Esophagus squamous epithelium (tissue), 5 donors: ENCODE measurements around the gene TULP1. TPM values are rescaled to one million over a fixed set of nuclear protein-coding genes. Genes with fewer than 3 reads are reported as not detected.

Experiments
- DNase-seq: peaks from one replicate; lab custom pipeline; 2025; lab: John Stamatoyannopoulos, UW
- H3K27ac ChIP-seq, 4 donors: fragments of 200-600 bp; sonication (generic); one replicate each; pipeline ENCODE4 v1.5.1; 2016 to 2019; ENCODE audit warnings: mild to moderate bottlenecking in 1 of 4
- H3K27me3 ChIP-seq, 4 donors: fragments of 200-600 bp; sonication (generic); 1 replicate in 3 of 4; 2 replicates in 1 of 4; pipeline versions ENCODE4 v1.5.1 to v1.6.0; 2017 to 2021; ENCODE audit warnings: antibody characterized with exemption in 1 of 4
- H3K36me3 ChIP-seq, 3 donors: fragments of 200-600 bp; sonication (generic); one replicate each; pipeline ENCODE4 v1.5.1; 2016 to 2019
- H3K4me1 ChIP-seq, 3 donors: fragments of 200-600 bp; sonication (generic); one replicate each; pipeline ENCODE4 v1.5.1; 2017 to 2019
- H3K4me3 ChIP-seq, 4 donors: fragments of 200-600 bp; sonication (generic); 1 replicate in 3 of 4; 2 replicates in 1 of 4; pipeline ENCODE4 v1.5.1; 2016 to 2019; ENCODE audit warnings: mild to moderate bottlenecking in 2 of 4, moderate library complexity in 1 of 4
- H3K9me3 ChIP-seq, 3 donors: fragments of 200-600 bp; sonication (generic); one replicate each; pipeline ENCODE4 v1.5.1; 2016 to 2019
- CTCF ChIP-seq, 6 experiments: fragments of 450-650 bp in 4 of 6; fragments of 200-600 bp in 2 of 6; sonication (generic) in 2 of 6; IDR thresholded peaks; one replicate each; pipeline ENCODE4 v1.5.1; 2016 to 2019; ENCODE audit warnings: antibody characterized with exemption in 6 of 6, mild to moderate bottlenecking in 4 of 6, moderate library complexity in 4 of 6
- POLR2A ChIP-seq, 4 donors: fragments of 450-650 bp; IDR thresholded peaks; one replicate each; pipeline ENCODE4 v1.6.1; 2017; ENCODE audit warnings: antibody characterized with exemption in 4 of 4, mild to moderate bottlenecking in 4 of 4, moderate library complexity in 3 of 4
- WGBS, 2 donors: methylation state at CpG; one replicate each; pipeline ENCODE4 v1.1.5; 2018; 5-methylcytosine and 5-hydroxymethylcytosine counted together
- intact Hi-C: fragments of 100-400 bp; cut with DNase I; formaldehyde crosslinking; loops from one replicate; pipeline ENCODE4 v1.15.0; 2022
- total RNA-seq, 4 donors: library from RNA; depleted of rRNA; stranded (reverse); fragments of >200 nt; gene quantifications; one replicate each; pipeline ENCODE4 v1.1.0, GENCODE V29; 2016
- donor health status: DM: yes; HTN: yes; CAD: no.

The TULP1 gene
- total RNA-seq, 4 donors from 2014 or later = not detected

GRCh38 chr6:35522660-35523658 lies 10.3 kb upstream of the TULP1 start:
- Histone ChIP-seq H3K4me3 (peak overlapping the region in 2 of 4 donors; percentile 13 to 38), H3K27ac (no peak overlapping the region), H3K9me3 (no peaks in the 10 kb centered on the region), H3K27me3 (peaks cover 0 to 14% (median 0%) of the 10 kb centered on the region in 4 donors), H3K4me1 (peaks cover 0 to 22% (median 4%) of the 10 kb centered on the region in 3 donors), H3K36me3 (no peaks in the 10 kb centered on the region)
- intact Hi-C loops = loop anchor here (5.0 kb wide), 1 partner anchor 214 kb away; the partner anchor contains the start of gene ARMC12
- WGBS, 2 donors = 37% methylated on average over 24 to 30 of the region's 32 CpGs
- TF ChIP-seq CTCF (IDR thresholded peaks at IDR 0.05) (peak; percentile 96 to 100 (median 98)), POLR2A (IDR thresholded peaks at IDR 0.05) (no peak)
- DNase-seq = no peak

- no peak for DNase-seq
- 84 to 91% methylated on average over 5 to 7 of the region's 12 CpGs for WGBS, 2 donors
- intact Hi-C loops = loop anchor here (5.0 kb wide), 1 partner anchor 215 kb away; the partner anchor contains the start of gene ARMC12
Measured at GRCh38 chr6:35522151-35522550, 9.5 kb upstream of the TULP1 start.

GRCh38 chr6:35521235-35521634 lies 8.5 kb upstream of the TULP1 start:
- WGBS, 2 donors = 96 to 100% methylated on average over 4 of the region's 4 CpGs
- Histone ChIP-seq H3K27me3 (peaks cover 0 to 14% (median 0%) of the 10 kb centered on the region in 4 donors), H3K4me3 (no peak overlapping the region), H3K4me1 (peaks cover 0 to 22% (median 4%) of the 10 kb centered on the region in 3 donors), H3K36me3 (no peaks in the 10 kb centered on the region), H3K27ac (no peak overlapping the region), H3K9me3 (no peaks in the 10 kb centered on the region)
- intact Hi-C loops = loop anchor here (5.0 kb wide), 1 partner anchor 216 kb away; the partner anchor contains the start of gene ARMC12
- TF ChIP-seq CTCF (IDR thresholded peaks at IDR 0.05) = no peak
- no peak for TF ChIP-seq POLR2A (IDR thresholded peaks at IDR 0.05)
- no peak for DNase-seq

More at GRCh38 chr6:35522151-35522550, 9.5 kb upstream of the TULP1 start:
- no peak for TF ChIP-seq POLR2A (IDR thresholded peaks at IDR 0.05)
- no peak for TF ChIP-seq CTCF (IDR thresholded peaks at IDR 0.05)
- H3K36me3 ChIP-seq = no peaks in the 10 kb centered on the region
- no peaks in the 10 kb centered on the region for H3K9me3 ChIP-seq
- H3K4me3 ChIP-seq = no peak overlapping the region
- H3K4me1 ChIP-seq = peaks cover 0 to 22% (median 4%) of the 10 kb centered on the region in 3 donors
- peaks cover 0 to 14% (median 0%) of the 10 kb centered on the region in 4 donors for H3K27me3 ChIP-seq
- no peak overlapping the region for H3K27ac ChIP-seq

- intact Hi-C loops = loop anchor here (5.0 kb wide), 1 partner anchor 218 kb away; the partner anchor contains the start of gene ARMC12
- 62 to 68% methylated on average over 8 to 9 of the region's 9 CpGs for WGBS, 2 donors
- DNase-seq = no peak
Measured at GRCh38 chr6:35519313-35520015, 6.8 kb upstream of the TULP1 start.

More at GRCh38 chr6:35519313-35520015, 6.8 kb upstream of the TULP1 start:
- no peak overlapping the region for H3K4me3 ChIP-seq
- H3K4me1 ChIP-seq = peaks cover 0 to 22% (median 4%) of the 10 kb centered on the region in 3 donors
- H3K27ac ChIP-seq = no peak overlapping the region
- H3K36me3 ChIP-seq = no peaks in the 10 kb centered on the region
- TF ChIP-seq CTCF (IDR thresholded peaks at IDR 0.05) (no peak), POLR2A (IDR thresholded peaks at IDR 0.05) (no peak)
- peaks cover 0 to 14% (median 0%) of the 10 kb centered on the region in 4 donors for H3K27me3 ChIP-seq
- H3K9me3 ChIP-seq = no peaks in the 10 kb centered on the region
